ENCODE results near the gene TMCC1. TPM values are rescaled to one million over a fixed set of nuclear protein-coding genes. Genes with fewer than 3 reads are reported as not detected.

TMCC1 gene
- polyA plus RNA-seq, 1 of the 3 experiments (the other 2 are of a cell fraction): 7.2 TPM

DNA sequence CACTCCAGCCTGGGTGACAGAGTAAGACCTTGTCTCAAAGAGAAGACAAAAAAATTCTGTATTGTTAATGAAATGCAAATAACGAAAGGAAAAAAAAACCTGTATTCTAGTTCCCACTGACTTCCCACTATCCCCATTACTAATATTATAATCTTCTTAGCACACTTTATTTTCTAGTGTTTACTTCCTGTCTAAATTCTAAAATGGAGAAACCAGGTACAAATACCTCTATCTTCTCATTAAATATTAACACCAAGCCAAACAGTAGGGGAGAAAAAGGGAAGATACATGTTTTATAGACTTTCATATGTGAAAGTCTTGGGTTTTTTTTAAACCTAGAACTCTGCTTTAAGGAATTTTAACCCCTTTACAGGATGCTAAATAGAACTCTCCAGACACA, 231.7 kb downstream of the TMCC1 start:
- no peak overlapping the region for H3K9ac ChIP-seq
- no peak overlapping the region for H3K4me2 ChIP-seq
- no peaks in the 10 kb centered on the region for H3K9me3 ChIP-seq
- peaks cover 6% of the 10 kb centered on the region; the same call in 1 of the 2 replicates for H3K79me2 ChIP-seq (ENCODE audit: insufficient read depth)
- 82% methylated on average over 1 of the region's 1 CpG for WGBS (ENCODE audit: low lambda C conversion rate)
- no peaks in the 10 kb centered on the region for H3K9me2 ChIP-seq
- ChIA-PET POLR2A (no interaction called here), CTCF (no interaction called here)
- peaks cover 2 to 48% of the 10 kb centered on the region in 2 experiments; a peak in 3 of 4 replicates for H3K4me1 ChIP-seq (ENCODE audit: control insufficient read depth in 1 of 2, insufficient read depth in 2 of 2, low read depth in 1 of 2, low read length in 1 of 2)
- TF ChIP-seq RCOR1 (IDR thresholded peaks at IDR 0.05; ENCODE audit: low read length) (no peak), FOXJ3 (CRISPR knock-in tag; IDR thresholded peaks at IDR 0.05) (no peak), REST (IDR thresholded peaks at IDR 0.05; ENCODE audit: low read depth, low read length) (no peak), TAF1 (IDR thresholded peaks at IDR 0.05; ENCODE audit: borderline replicate concordance, low read depth, low read length) (no peak), MEF2A (IDR thresholded peaks at IDR 0.05; ENCODE audit: borderline replicate concordance, low read depth) (no peak), RXRA (IDR thresholded peaks at IDR 0.05; ENCODE audit: borderline replicate concordance, low read depth) (no peak), CHD2 (IDR thresholded peaks at IDR 0.05; ENCODE audit: low read length, partially characterized antibody) (no peak), RAD21 (IDR thresholded peaks at IDR 0.05; ENCODE audit: low read length) (no peak), YY1 (IDR thresholded peaks at IDR 0.05; ENCODE audit: low read depth) (no peak), RFX5 (IDR thresholded peaks at IDR 0.05; ENCODE audit: low read length) (no peak), FOXM1 (IDR thresholded peaks at IDR 0.05; ENCODE audit: low read depth) (no peak), TCF12 (IDR thresholded peaks at IDR 0.05) (no peak)
- TF ChIP-seq, protein P1, sequence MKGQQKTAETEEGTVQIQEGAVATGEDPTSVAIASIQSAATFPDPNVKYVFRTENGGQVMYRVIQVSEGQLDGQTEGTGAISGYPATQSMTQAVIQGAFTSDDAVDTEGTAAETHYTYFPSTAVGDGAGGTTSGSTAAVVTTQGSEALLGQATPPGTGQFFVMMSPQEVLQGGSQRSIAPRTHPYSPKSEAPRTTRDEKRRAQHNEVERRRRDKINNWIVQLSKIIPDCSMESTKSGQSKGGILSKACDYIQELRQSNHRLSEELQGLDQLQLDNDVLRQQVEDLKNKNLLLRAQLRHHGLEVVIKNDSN (IDR thresholded peaks at IDR 0.05; ENCODE audit: borderline replicate concordance, low read depth): no peak
- TF ChIP-seq, protein P2, sequence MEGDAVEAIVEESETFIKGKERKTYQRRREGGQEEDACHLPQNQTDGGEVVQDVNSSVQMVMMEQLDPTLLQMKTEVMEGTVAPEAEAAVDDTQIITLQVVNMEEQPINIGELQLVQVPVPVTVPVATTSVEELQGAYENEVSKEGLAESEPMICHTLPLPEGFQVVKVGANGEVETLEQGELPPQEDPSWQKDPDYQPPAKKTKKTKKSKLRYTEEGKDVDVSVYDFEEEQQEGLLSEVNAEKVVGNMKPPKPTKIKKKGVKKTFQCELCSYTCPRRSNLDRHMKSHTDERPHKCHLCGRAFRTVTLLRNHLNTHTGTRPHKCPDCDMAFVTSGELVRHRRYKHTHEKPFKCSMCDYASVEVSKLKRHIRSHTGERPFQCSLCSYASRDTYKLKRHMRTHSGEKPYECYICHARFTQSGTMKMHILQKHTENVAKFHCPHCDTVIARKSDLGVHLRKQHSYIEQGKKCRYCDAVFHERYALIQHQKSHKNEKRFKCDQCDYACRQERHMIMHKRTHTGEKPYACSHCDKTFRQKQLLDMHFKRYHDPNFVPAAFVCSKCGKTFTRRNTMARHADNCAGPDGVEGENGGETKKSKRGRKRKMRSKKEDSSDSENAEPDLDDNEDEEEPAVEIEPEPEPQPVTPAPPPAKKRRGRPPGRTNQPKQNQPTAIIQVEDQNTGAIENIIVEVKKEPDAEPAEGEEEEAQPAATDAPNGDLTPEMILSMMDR (IDR thresholded peaks at IDR 0.05): no peak
- TF ChIP-seq, protein P3, sequence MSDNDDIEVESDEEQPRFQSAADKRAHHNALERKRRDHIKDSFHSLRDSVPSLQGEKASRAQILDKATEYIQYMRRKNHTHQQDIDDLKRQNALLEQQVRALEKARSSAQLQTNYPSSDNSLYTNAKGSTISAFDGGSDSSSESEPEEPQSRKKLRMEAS (IDR thresholded peaks at IDR 0.05; ENCODE audit: low read depth): no peak
- TF ChIP-seq, protein P4, sequence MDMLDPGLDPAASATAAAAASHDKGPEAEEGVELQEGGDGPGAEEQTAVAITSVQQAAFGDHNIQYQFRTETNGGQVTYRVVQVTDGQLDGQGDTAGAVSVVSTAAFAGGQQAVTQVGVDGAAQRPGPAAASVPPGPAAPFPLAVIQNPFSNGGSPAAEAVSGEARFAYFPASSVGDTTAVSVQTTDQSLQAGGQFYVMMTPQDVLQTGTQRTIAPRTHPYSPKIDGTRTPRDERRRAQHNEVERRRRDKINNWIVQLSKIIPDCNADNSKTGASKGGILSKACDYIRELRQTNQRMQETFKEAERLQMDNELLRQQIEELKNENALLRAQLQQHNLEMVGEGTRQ (IDR thresholded peaks at IDR 0.05; ENCODE audit: borderline replicate concordance, low read depth, low read length): no peak
- no peak overlapping the region for H2AFZ ChIP-seq (ENCODE audit: low read depth)
- peaks cover 32% of the 10 kb centered on the region for H3F3A ChIP-seq (replicated peaks; ENCODE audit: insufficient read depth)
- H3K27me3 ChIP-seq (ENCODE audit: insufficient read depth): no peaks in the 10 kb centered on the region
- H3K36me3 ChIP-seq (replicated peaks in 1 of 2; ENCODE audit: control insufficient read depth in 1 of 2, insufficient read depth in 2 of 2, low read length in 1 of 2): no peaks in the 10 kb centered on the region
- no peak for DNase-seq
- no peak overlapping the region for H3K27ac ChIP-seq (ENCODE audit: low read depth in 2 of 2, low read length in 1 of 2)
- H3K4me3 ChIP-seq (ENCODE audit: low read depth in 2 of 2, low read length in 1 of 2): no peak overlapping the region
- no peaks in the 10 kb centered on the region for H4K20me1 ChIP-seq (ENCODE audit: insufficient read depth)
